ENCODE data around the gene FNDC10. TPM values are rescaled to one million over a fixed set of nuclear protein-coding genes. Genes with fewer than 3 reads are reported as not detected.
A peak's percentile ranks its signal among the peaks of the same experiment; 100 is the strongest.

FNDC10 gene
- total and polyA plus RNA-seq, 9 of the 15 experiments (the other 6 are each of a cell fraction or from before 2014, with no cell fraction given) = 0.08 to 6.3 (median 1.6) TPM

GRCh38 chr1:1614204-1614953 lies 14.4 kb upstream of the FNDC10 start (continued):
- no peak for TF ChIP-seq ZNF830 (CRISPR knock-in tag; IDR thresholded peaks at IDR 0.05)
- peak; percentile 50; the same call in 1 of the 2 replicates for TF ChIP-seq ARID1B (IDR thresholded peaks at IDR 0.05)
- 0 out of 2 replicates have a peak, but pooled peaks have one; percentile 12 for TF ChIP-seq REST (IDR thresholded peaks at IDR 0.05; ENCODE audit: borderline replicate concordance)
- no peak for TF ChIP-seq REST (CRISPR knock-in tag; IDR thresholded peaks at IDR 0.05; ENCODE audit: low read depth)
- TF ChIP-seq ZNF134 (CRISPR knock-in tag; conservative IDR thresholded peaks at IDR 0.05) = no peak
- TF ChIP-seq HINFP (tag; conservative IDR thresholded peaks at IDR 0.05; ENCODE audit: low read depth) = no peak
- TF ChIP-seq ATF2 (CRISPR knock-in tag; IDR thresholded peaks at IDR 0.05) = no peak
- no peak for TF ChIP-seq ZFP36 (IDR thresholded peaks at IDR 0.05; ENCODE audit: low read depth, low read length, partially characterized antibody)
- TF ChIP-seq MAX (CRISPR knock-in tag; IDR thresholded peaks at IDR 0.05) = peak; percentile 71
- no peak for TF ChIP-seq MBD1 (CRISPR knock-in tag; IDR thresholded peaks at IDR 0.05)
- TF ChIP-seq COPS2 (conservative IDR thresholded peaks at IDR 0.05) = no peak
- TF ChIP-seq FOXK1 (CRISPR knock-in tag; IDR thresholded peaks at IDR 0.05; ENCODE audit: borderline replicate concordance) = no peak
- TF ChIP-seq BDP1 (IDR thresholded peaks at IDR 0.05; ENCODE audit: insufficient read depth, insufficient read length) = no peak

Data from K562 (cell line).